Stimulated activated CD8-positive, alpha-beta memory T cell treated with anti-CD3 and anti-CD28 coated beads, Interleukin-7, amount 100 ng/mL, for 48 hours (primary cell): ENCODE results near the gene PRR20D.
"Not testable (repeated sequence)": the region's sequence is repeated elsewhere in the genome, so short reads cannot be mapped to it uniquely, and the experiment has no call there.

Source experiments
- DNase-seq, 2 donors: peaks; one replicate each; pipeline ENCODE4 v3.0.0-alpha.2; 2020; ENCODE audit warnings: low read depth in 1 of 2; ENCODE audit errors: extremely low read depth in 1 of 2

PRR20D gene

DNA sequence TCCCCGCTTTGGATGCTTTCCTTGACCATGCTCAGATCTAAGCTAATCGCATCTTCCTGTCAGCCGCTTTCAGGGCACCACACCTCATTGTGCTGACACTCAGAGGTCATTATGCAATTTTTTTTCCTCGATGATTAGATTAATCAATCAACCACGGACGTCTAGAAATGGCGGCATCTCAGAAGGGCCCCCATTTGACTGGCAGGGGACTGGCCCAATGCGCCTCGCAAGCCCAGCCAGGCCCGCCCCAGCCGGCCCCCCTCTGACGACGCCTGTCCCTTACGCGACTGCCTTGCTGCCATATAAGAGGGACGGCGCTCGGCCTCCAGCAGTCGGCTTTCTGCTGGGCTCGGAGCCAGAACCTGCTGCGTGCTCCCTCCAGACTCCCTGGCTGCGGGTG lies at the start of gene PRR20D:
TSS of gene PRR20D (plus strand) at position 301 of the 400 bp plus-strand sequence. CDS start 387 bp downstream, outside the sequence.
- not testable (repeated sequence) for DNase-seq

DNA sequence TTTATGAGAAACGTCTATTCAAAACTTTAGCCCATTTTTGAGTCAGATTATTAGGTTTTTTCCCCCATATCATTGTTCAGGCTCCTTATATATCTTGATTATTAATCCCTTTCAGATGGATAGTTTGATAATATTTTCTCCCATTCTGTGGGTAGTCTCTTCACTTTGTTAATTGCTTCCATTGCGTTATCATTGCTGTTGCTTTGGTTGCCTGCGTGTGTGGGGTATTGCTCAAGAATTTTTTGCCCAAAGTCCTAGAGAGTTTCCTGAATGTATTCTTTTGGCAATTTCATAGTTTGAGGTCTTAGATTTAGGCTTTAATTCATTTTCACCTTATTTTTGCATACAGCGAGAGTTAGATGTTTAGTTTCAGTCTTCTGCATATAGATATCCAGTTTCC lies 45.5 kb upstream of the PRR20D start:
- no peak for DNase-seq

DNA sequence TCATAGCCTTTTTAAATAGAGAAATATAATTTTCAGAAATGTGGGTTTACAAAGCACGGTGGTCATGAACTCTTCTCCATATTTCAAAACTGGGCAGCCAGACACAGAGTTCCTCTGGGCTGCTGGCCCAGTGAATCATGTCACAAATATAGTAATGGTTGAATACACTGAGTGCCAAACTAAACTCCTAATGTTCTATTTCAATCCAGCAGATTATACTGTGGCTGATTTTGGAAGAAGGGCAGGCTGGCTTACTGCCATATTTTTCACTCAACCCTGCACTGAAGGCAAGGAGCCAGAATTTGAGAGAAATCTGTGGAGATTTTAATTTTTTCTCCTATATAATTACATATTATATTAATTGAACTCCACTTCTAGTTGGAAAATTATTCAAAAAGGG lies 36.8 kb upstream of the PRR20D start:
- DNase-seq, result no peak

DNA sequence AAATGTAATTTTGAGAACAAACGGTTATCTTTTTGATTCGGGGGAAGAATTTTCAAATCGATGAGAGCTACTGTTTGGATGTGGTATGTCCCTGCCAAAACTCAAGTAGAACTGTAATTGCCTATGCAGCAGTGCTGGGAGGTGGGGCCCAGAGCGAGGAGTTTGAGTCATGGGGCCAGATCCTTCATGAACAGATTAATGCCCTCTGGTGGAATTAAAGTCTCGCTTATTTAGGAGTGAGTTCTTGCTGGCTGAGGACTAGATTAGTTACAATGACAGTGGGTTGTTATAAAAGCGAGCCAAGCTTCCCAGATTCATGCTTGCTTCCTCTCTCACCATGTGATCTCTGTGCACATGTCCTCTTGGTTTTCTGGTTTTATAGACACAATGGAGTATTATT lies 31.5 kb upstream of the PRR20D start:
- no peak for DNase-seq

DNA sequence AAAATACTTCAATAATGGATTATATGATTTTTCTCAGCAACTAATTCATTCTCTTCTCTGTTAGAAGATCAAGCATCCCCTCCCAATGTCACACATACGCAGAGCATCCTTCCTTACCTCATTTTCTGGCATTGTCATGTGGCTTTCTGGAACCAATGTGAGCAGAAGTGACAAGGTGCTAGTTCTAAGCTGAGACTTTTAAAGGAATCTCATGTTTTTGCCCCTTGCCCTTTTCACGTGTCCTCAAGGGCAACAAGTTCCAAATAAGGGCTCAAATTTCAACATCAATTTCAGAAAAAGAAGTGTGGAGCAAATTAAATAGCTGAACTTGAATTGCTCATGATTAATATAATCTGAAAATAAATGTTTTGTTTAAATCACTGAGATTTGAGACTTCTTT lies 24.3 kb upstream of the PRR20D start:
- no peak for DNase-seq

DNA sequence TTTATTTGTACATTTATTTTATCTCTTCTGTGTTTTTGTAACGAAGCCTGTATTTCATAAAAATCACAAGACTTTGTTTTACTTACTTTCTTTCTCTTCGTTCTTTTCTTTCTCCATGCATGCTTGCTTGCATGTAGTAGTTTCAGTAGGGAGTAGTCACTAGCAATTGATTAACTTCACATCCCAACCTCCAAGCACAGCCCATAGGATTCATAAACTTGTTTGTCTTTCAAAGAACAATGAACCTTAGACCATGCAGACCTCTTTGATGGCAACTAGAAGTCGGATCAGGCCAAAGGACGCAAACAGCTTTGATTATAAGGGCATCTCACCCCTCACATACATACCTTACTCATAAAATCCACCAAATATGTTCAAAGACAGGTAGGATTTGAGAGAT lies 22.8 kb upstream of the PRR20D start:
- no peak for DNase-seq

DNA sequence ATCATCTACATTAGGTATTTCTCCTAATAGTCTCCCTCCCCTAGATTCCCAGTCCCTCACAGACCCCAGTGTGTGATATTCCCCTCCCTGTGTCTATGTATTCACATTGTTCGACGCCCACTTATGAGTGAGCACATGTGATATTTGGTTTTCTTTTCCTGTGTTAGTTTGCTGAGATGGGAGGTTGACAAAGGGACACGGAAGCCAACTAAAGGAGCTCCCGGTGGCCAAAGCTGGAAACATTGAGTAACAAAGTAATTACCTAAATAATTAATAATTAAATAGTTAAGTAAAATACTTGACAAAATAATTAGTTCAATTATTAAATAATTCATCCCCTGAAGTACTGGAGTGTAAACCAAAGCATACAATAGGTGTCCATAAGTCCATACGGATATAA lies 21.4 kb upstream of the PRR20D start:
- no peak for DNase-seq

DNA sequence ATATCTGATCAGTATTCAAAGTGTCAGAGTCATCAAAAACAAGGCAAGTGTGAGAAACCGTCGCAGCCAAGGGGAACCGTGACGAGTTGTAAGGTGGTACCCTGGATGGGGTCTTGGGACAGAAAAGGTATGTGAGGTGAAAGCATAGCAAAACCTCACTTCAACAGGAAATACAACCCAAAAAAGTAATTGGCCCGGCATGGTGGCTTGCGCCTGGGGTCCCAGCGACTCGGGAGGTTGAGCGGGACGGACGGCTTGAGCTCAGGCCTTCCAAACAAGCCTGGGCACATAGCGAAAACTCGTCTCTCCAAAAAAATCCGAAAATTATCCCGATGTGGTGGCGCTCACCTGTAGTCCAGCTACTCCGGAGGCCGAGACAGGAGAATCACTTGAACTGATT lies 20.7 kb upstream of the PRR20D start:
- not testable (repeated sequence) for DNase-seq

DNA sequence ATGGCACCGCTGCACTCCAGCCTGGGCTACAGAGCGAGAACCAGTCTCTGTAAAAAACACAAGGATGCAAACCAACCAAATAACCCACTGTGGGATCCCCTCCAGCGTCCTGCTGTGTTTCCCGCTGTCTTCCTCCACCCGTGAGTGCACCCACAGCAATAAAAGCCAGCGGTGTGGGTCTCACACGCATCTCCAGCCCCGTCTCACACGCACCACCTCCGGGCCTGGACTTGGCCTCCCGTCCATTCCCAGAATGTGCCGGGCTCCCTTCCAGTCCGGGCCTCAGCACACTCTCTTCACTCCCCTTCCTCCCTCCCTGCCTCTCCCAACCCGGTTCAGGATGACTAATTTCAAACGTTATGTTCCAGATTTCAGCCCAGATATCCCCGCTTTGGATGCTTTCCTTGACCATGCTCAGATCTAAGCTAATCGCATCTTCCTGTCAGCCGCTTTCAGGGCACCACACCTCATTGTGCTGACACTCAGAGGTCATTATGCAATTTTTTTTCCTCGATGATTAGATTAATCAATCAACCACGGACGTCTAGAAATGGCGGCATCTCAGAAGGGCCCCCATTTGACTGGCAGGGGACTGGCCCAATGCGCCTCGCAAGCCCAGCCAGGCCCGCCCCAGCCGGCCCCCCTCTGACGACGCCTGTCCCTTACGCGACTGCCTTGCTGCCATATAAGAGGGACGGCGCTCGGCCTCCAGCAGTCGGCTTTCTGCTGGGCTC lies 20.0 kb upstream of the PRR20D start, which contains the start of gene PRR20A:
TSS of gene PRR20A (plus strand) at position 684 of the 734 bp plus-strand sequence. CDS start 387 bp downstream, outside the sequence.
- not testable (repeated sequence) for DNase-seq

DNA sequence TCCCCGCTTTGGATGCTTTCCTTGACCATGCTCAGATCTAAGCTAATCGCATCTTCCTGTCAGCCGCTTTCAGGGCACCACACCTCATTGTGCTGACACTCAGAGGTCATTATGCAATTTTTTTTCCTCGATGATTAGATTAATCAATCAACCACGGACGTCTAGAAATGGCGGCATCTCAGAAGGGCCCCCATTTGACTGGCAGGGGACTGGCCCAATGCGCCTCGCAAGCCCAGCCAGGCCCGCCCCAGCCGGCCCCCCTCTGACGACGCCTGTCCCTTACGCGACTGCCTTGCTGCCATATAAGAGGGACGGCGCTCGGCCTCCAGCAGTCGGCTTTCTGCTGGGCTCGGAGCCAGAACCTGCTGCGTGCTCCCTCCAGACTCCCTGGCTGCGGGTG lies 13.2 kb upstream of the PRR20D start, which contains the start of gene PRR20B:
TSS of gene PRR20B (plus strand) at position 301 of the 400 bp plus-strand sequence. CDS start 387 bp downstream, outside the sequence.
- not testable (repeated sequence) for DNase-seq

DNA sequence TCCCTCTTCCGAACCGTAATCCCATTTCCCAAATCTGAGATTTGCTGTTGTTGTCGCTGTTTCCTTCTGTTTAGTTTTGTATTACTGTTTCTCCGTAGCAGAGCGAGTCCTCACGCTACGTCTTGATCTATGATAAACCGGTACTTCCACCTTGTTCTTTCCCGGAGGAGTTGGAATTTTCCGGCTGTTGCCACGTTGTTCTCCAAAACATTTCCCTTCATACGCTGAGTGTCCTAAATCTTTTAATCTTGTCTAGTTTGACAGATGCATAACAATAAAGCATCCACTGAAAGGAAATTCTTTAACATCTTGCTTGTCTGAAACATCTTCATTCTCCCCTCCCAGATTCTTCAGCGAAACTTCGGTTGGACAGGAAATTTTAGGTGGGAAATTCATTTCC lies 12.3 kb upstream of the PRR20D start:
- DNase-seq, result not testable (repeated sequence)

DNA sequence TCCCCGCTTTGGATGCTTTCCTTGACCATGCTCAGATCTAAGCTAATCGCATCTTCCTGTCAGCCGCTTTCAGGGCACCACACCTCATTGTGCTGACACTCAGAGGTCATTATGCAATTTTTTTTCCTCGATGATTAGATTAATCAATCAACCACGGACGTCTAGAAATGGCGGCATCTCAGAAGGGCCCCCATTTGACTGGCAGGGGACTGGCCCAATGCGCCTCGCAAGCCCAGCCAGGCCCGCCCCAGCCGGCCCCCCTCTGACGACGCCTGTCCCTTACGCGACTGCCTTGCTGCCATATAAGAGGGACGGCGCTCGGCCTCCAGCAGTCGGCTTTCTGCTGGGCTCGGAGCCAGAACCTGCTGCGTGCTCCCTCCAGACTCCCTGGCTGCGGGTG lies 6.7 kb upstream of the PRR20D start, which contains the start of gene PRR20C:
TSS of gene PRR20C (plus strand) at position 301 of the 400 bp plus-strand sequence. CDS start 387 bp downstream, outside the sequence.
- not testable (repeated sequence) for DNase-seq

DNA sequence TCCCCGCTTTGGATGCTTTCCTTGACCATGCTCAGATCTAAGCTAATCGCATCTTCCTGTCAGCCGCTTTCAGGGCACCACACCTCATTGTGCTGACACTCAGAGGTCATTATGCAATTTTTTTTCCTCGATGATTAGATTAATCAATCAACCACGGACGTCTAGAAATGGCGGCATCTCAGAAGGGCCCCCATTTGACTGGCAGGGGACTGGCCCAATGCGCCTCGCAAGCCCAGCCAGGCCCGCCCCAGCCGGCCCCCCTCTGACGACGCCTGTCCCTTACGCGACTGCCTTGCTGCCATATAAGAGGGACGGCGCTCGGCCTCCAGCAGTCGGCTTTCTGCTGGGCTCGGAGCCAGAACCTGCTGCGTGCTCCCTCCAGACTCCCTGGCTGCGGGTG lies 6.5 kb downstream of the PRR20D start, which contains the start of gene PRR20E:
TSS of gene PRR20E (plus strand) at position 301 of the 400 bp plus-strand sequence. CDS start 387 bp downstream, outside the sequence.
- DNase-seq, result not testable (repeated sequence)

DNA sequence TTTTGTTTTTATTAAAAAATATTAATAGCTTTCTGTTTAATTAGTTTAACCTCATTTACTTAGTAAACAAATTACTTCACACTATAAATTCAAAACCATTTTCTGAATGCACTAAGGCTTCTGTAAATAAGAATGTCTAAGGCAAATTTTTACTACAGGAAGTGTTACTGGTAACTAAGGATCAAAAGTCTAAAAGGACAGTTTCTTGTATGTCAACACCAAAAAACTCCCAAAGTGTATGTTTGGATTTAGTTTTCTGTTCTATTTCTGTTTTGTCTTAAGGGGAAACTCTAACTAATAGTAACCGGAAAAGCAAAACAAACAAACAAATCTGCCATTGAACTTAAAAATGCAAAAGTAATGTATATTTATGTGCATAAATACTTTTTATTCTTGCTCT lies 31.2 kb downstream of the PRR20D start:
- no peak for DNase-seq

DNA sequence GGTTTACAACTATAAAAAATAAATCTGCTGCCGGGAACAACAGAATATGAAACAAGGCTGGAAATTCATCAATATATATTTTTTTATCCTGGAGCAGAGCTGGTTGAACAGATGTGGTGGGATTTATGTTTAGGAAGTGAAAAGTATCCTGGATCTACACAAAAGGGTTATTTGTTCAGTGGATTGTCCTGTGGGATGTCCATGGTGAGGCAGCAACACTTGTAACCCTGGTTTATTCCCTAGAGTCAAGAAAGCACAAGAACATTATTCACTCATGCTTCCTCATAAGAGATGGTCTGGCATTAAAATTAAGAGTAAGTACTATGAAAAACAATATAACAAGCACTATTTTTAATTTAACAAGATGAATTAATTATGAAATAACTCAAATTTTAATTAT lies 52.6 kb downstream of the PRR20D start:
- DNase-seq, result no peak
